SK-N-SH (cell line): ENCODE measurements around the gene WDR17. TPM values are rescaled to one million over a fixed set of nuclear protein-coding genes. Genes with fewer than 3 reads are reported as not detected.

Source experiments
- CTCF ChIA-PET: fragments of 300-600, 350-600 bp; formaldehyde crosslinking; extraction: SDS; loops from one replicate; lab custom pipeline; 2021; lab: Yijun Ruan, JAX
- POLR2A ChIA-PET: fragments of 350-600 bp; sonication (Branson Sonifier 250); formaldehyde crosslinking; extraction: SDS; loops from one replicate; lab custom pipeline; 2020; ENCODE audit warnings: antibody characterized with exemption, inconsistent platforms; lab: Yijun Ruan, JAX
- DNase-seq: peaks from one replicate; pipeline ENCODE4 v3.0.0; 2012
- H2AFZ ChIP-seq: fragments of 200-600 bp; sonication (generic); 2 replicates; pipeline ENCODE4 v1.8.1; 2016; ENCODE audit warnings: antibody characterized with exemption, mild to moderate bottlenecking, low read depth
- H3F3A ChIP-seq: fragments of 200-600 bp; sonication (generic); replicated peaks from 2 replicates; pipeline ENCODE3; 2016; ENCODE audit warnings: antibody characterized with exemption, mild to moderate bottlenecking; ENCODE audit not compliant: insufficient read depth
- H3K27ac ChIP-seq, 2 experiments: fragments of 200-500 bp in 1 of 2; fragments of 200-600 bp in 1 of 2; sonication (Bioruptor generic) in 1 of 2; sonication (generic), shearing (Covaris generic) in 1 of 2; 2 replicates each; pipeline versions ENCODE4 v1.5.1 to v1.6.1; 2014 to 2016; ENCODE audit warnings: low read depth in 2 of 2, inconsistent platforms in 1 of 2, low read length in 1 of 2, mild to moderate bottlenecking in 1 of 2, mixed read lengths in 1 of 2
- H3K27me3 ChIP-seq: fragments of 200-600 bp; sonication (generic), shearing (Covaris generic); 2 replicates; pipeline ENCODE4 v1.6.1; 2016; ENCODE audit warnings: mixed run types; ENCODE audit not compliant: insufficient read depth
- H3K36me3 ChIP-seq, 2 experiments: fragments of 200-500 bp in 1 of 2; fragments of 200-600 bp in 1 of 2; sonication (Bioruptor generic) in 1 of 2; sonication (generic) in 1 of 2; replicated peaks in 1 of 2; 2 replicates each; pipeline versions ENCODE3 to v1.5.1; 2014 to 2016; ENCODE audit warnings: low read length in 1 of 2, mild to moderate bottlenecking in 1 of 2; ENCODE audit not compliant: insufficient read depth in 2 of 2, control insufficient read depth in 1 of 2
- H3K4me1 ChIP-seq, 2 experiments: fragments of 200-500 bp in 1 of 2; fragments of 200-600 bp in 1 of 2; sonication (Bioruptor generic) in 1 of 2; sonication (generic), shearing (Covaris generic) in 1 of 2; 2 replicates each; pipeline versions ENCODE4 v1.5.1 to v1.6.1; 2014 to 2016; ENCODE audit warnings: low read depth in 1 of 2, low read length in 1 of 2, mixed run types in 1 of 2; ENCODE audit not compliant: insufficient read depth in 2 of 2, control insufficient read depth in 1 of 2
- H3K4me2 ChIP-seq: fragments of 200-600 bp; sonication (generic), shearing (Covaris generic); 2 replicates; pipeline ENCODE4 v1.6.1; 2017; ENCODE audit warnings: mixed run types
- H3K4me3 ChIP-seq, 2 experiments: fragments of 200-500 bp in 1 of 2; fragments of 200-600 bp in 1 of 2; sonication (Bioruptor generic) in 1 of 2; sonication (generic), shearing (Covaris generic) in 1 of 2; 2 replicates each; pipeline versions ENCODE4 v1.5.1 to v1.8.1; 2014 to 2016; ENCODE audit warnings: low read depth in 2 of 2, inconsistent platforms in 1 of 2, low read length in 1 of 2, mild to moderate bottlenecking in 1 of 2, mixed read lengths in 1 of 2, moderate library complexity in 1 of 2
- H3K79me2 ChIP-seq: fragments of 200-600 bp; sonication (generic); 2 replicates; pipeline ENCODE4 v1.8.1; 2017; ENCODE audit warnings: mild to moderate bottlenecking; ENCODE audit not compliant: insufficient read depth
- H3K9ac ChIP-seq: fragments of 200-600 bp; sonication (generic); 2 replicates; pipeline ENCODE4 v1.6.1; 2017; ENCODE audit warnings: mixed run types
- H3K9me2 ChIP-seq: fragments of 200-600 bp; sonication (generic); 2 replicates; pipeline ENCODE4 v1.6.1; 2017; ENCODE audit warnings: mixed run types
- H3K9me3 ChIP-seq: fragments of 200-600 bp; sonication (generic); 2 replicates; pipeline ENCODE4 v1.6.1; 2017; ENCODE audit warnings: mixed run types, mild to moderate bottlenecking, moderate library complexity
- H4K20me1 ChIP-seq: fragments of 200-600 bp; sonication (generic); 2 replicates; pipeline ENCODE4 v1.6.1; 2017; ENCODE audit warnings: mild to moderate bottlenecking, mixed run types; ENCODE audit not compliant: insufficient read depth
- CHD2 ChIP-seq: fragments of 150-350 bp; IDR thresholded peaks from 2 replicates; pipeline ENCODE4 v1.6.1; 2018; ENCODE audit warnings: low read length; ENCODE audit not compliant: partially characterized antibody
- ELF1 ChIP-seq: IDR thresholded peaks from 2 replicates; pipeline ENCODE4 v1.4.0; 2012
- EP300 ChIP-seq, 2 experiments: IDR thresholded peaks; 2 replicates each; pipeline versions ENCODE4 v1.4.0 to v1.6.1; 2012; ENCODE audit warnings: borderline replicate concordance in 1 of 2, low read depth in 1 of 2, low read length in 1 of 2
- EZH2phosphoT487 ChIP-seq: fragments of 200-600 bp; sonication (generic); IDR thresholded peaks from 2 replicates; pipeline ENCODE4 v1.6.1; 2017; ENCODE audit warnings: low read depth, mixed run types, mild to moderate bottlenecking, antibody characterized with exemption, moderate library complexity, borderline replicate concordance
- FOXM1 ChIP-seq: IDR thresholded peaks from 2 replicates; pipeline ENCODE4 v1.4.0; 2012; ENCODE audit warnings: low read depth, mild to moderate bottlenecking
- GABPA ChIP-seq: IDR thresholded peaks from 2 replicates; pipeline ENCODE4 v1.4.0; 2012; ENCODE audit warnings: low read depth, mild to moderate bottlenecking
- GATA2 ChIP-seq: sonication (generic); formaldehyde crosslinking; IDR thresholded peaks from 2 replicates; pipeline ENCODE4 v1.5.0; 2020; ENCODE audit warnings: mild to moderate bottlenecking, missing genetic modification reagents
- IRF3 ChIP-seq: fragments of 150-350 bp; IDR thresholded peaks from 2 replicates; pipeline ENCODE4 v1.6.1; 2016; ENCODE audit warnings: mild to moderate bottlenecking, low read depth, low read length
- MAX ChIP-seq: IDR thresholded peaks from 2 replicates; pipeline ENCODE4 v1.4.0; 2012; ENCODE audit warnings: low read depth
- MEF2A ChIP-seq: IDR thresholded peaks from 2 replicates; pipeline ENCODE4 v1.4.0; 2012; ENCODE audit warnings: low read depth, borderline replicate concordance
- NFIC ChIP-seq: IDR thresholded peaks from 2 replicates; pipeline ENCODE4 v1.4.0; 2012; ENCODE audit warnings: borderline replicate concordance
- NRF1 ChIP-seq: IDR thresholded peaks from 2 replicates; pipeline ENCODE4 v1.6.1; 2012; ENCODE audit warnings: low read depth, mild to moderate bottlenecking, low read length
- POLR2AphosphoS5 ChIP-seq: IDR thresholded peaks from 2 replicates; pipeline ENCODE4 v1.6.1; 2012; ENCODE audit warnings: low read depth, low read length
- RAD21 ChIP-seq: IDR thresholded peaks from 2 replicates; pipeline ENCODE4 v1.6.1; 2012; ENCODE audit warnings: mild to moderate bottlenecking, low read length
- RFX5 ChIP-seq: IDR thresholded peaks from 2 replicates; pipeline ENCODE4 v1.6.1; 2012; ENCODE audit warnings: mild to moderate bottlenecking, improper control_type of control experiment, low read length
- SMC3 ChIP-seq: IDR thresholded peaks from 2 replicates; pipeline ENCODE4 v1.6.1; 2012; ENCODE audit warnings: low read depth, low read length, improper control_type of control experiment
- TAF1 ChIP-seq: IDR thresholded peaks from 2 replicates; pipeline ENCODE4 v1.6.1; 2012; ENCODE audit warnings: low read depth, mild to moderate bottlenecking, low read length, moderate library complexity, borderline replicate concordance
- TEAD4 ChIP-seq: IDR thresholded peaks from 2 replicates; pipeline ENCODE4 v1.4.0; 2012; ENCODE audit warnings: mild to moderate bottlenecking, borderline replicate concordance; ENCODE audit not compliant: insufficient read depth
- USF2 ChIP-seq: fragments of 150-350 bp; IDR thresholded peaks from 2 replicates; pipeline ENCODE4 v1.6.1; 2017; ENCODE audit warnings: antibody characterized with exemption, low read length, low read depth, borderline replicate concordance
- YY1 ChIP-seq: IDR thresholded peaks from 2 replicates; pipeline ENCODE4 v1.4.0; 2012; ENCODE audit warnings: low read depth, mild to moderate bottlenecking
- WGBS: methylation state at CpG from one replicate; pipeline ENCODE4 v1.1.6; 2017; ENCODE audit warnings: low lambda C conversion rate; 5-methylcytosine and 5-hydroxymethylcytosine counted together
- polyA plus RNA-seq, 3 experiments: library from polyadenylated mRNA; depleted of rRNA; stranded (reverse); fragments of >200 nt; gene quantifications; 2 replicates each; pipeline ENCODE4 v1.2.3, GENCODE V29; 2012
- TF ChIP-seq, protein P1 (sequence below): IDR thresholded peaks from 2 replicates; pipeline ENCODE4 v1.4.0; 2012; ENCODE audit warnings: low read depth, borderline replicate concordance
- TF ChIP-seq, protein P2 (sequence below): IDR thresholded peaks from 2 replicates; pipeline ENCODE4 v1.6.1; 2012; ENCODE audit warnings: mild to moderate bottlenecking, low read depth, low read length, moderate library complexity

Gene WDR17
- polyA plus RNA-seq, 1 of the 3 experiments (the other 2 are of a cell fraction) = 0.72 TPM

DNA sequence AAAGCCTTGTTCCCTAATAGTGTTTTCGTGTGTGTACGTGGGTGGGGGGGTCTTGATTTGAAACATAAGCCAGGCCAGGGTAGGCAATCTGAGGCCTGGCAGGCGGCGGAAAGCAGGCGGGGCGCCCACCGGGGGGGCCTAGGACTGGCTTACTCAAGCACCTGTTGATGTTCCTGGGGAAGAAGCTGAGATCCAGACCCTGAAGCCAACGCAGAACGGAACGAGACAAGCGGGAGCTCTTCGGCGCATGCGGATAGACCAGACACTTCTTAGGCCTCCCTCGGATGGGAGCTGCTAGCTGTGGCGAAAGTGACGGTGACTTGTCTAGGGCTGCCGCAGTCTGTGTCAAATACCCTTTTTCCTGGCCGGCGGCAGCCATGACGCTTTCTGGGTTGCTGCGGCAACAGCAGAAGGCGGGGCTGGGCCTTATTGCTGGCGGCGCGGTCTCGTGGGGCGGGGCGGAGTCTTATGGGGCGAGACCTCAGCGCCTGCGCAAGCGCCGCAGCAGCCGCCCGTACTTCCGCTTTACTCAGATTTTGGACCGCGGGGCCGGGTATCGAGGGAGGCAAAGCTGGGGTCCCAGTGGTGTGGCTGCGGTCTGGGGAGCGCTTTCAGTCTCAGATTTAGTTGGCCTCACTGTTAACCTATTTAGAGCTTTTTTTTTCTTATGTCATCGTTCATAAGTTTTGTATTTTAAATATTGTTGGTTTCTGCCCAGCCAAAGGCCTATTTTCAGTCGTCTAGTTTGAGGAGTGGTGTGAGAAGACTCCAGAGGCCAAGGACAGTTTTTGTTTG, 129.7 kb downstream of the WDR17 start, which contains the start of gene SPATA4 (continued):
- TF ChIP-seq FOXM1 = no peak
- no peak for TF ChIP-seq GATA2 (CRISPR knock-in tag)
- no peak for TF ChIP-seq TEAD4
- peak; percentile 94 for TF ChIP-seq ELF1
- 0 out of 2 replicates have a peak, but pooled peaks have one; percentile 36 for TF ChIP-seq GABPA
- no peak for TF ChIP-seq CHD2
- no peak for TF ChIP-seq USF2
- no peak for TF ChIP-seq MEF2A
- TF ChIP-seq NRF1 = peak; percentile 91
- no peak for TF ChIP-seq RFX5
- peak; percentile 89 for TF ChIP-seq TAF1
- TF ChIP-seq SMC3 = no peak

DNA sequence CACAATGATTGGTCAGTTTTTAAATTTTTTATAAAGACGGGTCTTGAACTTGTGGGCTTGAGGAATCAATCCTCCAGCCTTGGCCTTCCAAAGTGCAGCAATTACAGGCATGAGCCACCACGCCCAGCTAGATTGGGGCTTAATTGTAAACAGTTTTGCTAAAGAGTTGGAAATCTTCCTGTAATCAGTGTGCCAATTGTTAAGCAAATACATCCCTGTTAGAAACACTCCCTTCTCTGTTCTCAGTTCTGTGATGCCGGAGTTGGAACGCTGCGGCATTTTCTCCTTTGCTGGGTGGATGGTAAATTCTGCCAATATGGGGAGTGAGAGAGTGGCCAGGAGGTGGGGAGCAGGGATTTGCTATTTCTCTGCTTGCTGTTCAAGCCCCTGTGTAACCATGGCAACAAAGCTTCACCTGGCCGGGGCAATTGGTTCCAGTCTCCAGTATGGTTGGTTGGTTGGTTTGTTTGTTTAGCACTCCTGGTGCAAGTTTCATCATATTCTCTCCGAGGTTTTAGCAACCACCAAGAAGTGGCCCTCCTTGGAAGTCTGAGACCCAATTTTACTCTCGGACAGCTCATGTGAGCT, 132.8 kb downstream of the WDR17 start:
- H4K20me1 ChIP-seq = no peaks in the 10 kb centered on the region
- CTCF ChIA-PET = no interaction called here

More for the DNA sequence above, 132.8 kb downstream of the WDR17 start:
- no peak overlapping the region for H2AFZ ChIP-seq
- no peak for DNase-seq
- POLR2A ChIA-PET = no interaction called here
- no peak overlapping the region for H3K27ac ChIP-seq
- no peaks in the 10 kb centered on the region for H3K9me3 ChIP-seq
- no peaks in the 10 kb centered on the region for H3K36me3 ChIP-seq
- H3K79me2 ChIP-seq = no peaks in the 10 kb centered on the region
- H3F3A ChIP-seq = peaks cover 15% of the 10 kb centered on the region
- TF ChIP-seq RFX5 (no peak), TEAD4 (no peak), RAD21 (no peak), ELF1 (no peak), YY1 (no peak), EP300 (IDR thresholded peaks at IDR 0.05; ENCODE audit: borderline replicate concordance in 1 of 2, low read depth in 1 of 2, low read length in 1 of 2) (no peak), MAX (no peak), FOXM1 (no peak), NFIC (no peak), NRF1 (no peak), SMC3 (no peak), POLR2AphosphoS5 (no peak), IRF3 (no peak), EZH2phosphoT487 (no peak), CHD2 (no peak)
- TF ChIP-seq, protein P1, sequence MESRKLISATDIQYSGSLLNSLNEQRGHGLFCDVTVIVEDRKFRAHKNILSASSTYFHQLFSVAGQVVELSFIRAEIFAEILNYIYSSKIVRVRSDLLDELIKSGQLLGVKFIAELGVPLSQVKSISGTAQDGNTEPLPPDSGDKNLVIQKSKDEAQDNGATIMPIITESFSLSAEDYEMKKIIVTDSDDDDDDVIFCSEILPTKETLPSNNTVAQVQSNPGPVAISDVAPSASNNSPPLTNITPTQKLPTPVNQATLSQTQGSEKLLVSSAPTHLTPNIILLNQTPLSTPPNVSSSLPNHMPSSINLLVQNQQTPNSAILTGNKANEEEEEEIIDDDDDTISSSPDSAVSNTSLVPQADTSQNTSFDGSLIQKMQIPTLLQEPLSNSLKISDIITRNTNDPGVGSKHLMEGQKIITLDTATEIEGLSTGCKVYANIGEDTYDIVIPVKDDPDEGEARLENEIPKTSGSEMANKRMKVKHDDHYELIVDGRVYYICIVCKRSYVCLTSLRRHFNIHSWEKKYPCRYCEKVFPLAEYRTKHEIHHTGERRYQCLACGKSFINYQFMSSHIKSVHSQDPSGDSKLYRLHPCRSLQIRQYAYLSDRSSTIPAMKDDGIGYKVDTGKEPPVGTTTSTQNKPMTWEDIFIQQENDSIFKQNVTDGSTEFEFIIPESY = no peak
- TF ChIP-seq, protein P2, sequence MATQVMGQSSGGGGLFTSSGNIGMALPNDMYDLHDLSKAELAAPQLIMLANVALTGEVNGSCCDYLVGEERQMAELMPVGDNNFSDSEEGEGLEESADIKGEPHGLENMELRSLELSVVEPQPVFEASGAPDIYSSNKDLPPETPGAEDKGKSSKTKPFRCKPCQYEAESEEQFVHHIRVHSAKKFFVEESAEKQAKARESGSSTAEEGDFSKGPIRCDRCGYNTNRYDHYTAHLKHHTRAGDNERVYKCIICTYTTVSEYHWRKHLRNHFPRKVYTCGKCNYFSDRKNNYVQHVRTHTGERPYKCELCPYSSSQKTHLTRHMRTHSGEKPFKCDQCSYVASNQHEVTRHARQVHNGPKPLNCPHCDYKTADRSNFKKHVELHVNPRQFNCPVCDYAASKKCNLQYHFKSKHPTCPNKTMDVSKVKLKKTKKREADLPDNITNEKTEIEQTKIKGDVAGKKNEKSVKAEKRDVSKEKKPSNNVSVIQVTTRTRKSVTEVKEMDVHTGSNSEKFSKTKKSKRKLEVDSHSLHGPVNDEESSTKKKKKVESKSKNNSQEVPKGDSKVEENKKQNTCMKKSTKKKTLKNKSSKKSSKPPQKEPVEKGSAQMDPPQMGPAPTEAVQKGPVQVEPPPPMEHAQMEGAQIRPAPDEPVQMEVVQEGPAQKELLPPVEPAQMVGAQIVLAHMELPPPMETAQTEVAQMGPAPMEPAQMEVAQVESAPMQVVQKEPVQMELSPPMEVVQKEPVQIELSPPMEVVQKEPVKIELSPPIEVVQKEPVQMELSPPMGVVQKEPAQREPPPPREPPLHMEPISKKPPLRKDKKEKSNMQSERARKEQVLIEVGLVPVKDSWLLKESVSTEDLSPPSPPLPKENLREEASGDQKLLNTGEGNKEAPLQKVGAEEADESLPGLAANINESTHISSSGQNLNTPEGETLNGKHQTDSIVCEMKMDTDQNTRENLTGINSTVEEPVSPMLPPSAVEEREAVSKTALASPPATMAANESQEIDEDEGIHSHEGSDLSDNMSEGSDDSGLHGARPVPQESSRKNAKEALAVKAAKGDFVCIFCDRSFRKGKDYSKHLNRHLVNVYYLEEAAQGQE = no peak
- H3K4me3 ChIP-seq = no peak overlapping the region
- no peaks in the 10 kb centered on the region for H3K27me3 ChIP-seq
- H3K9ac ChIP-seq = no peak overlapping the region
- 75% methylated on average over 7 of the region's 8 CpGs for WGBS
- no peaks in the 10 kb centered on the region for H3K9me2 ChIP-seq
- peaks cover 0 to 6% of the 10 kb centered on the region in 2 experiments; a peak in 2 of 4 replicates for H3K4me1 ChIP-seq
- H3K4me2 ChIP-seq = no peak overlapping the region
